ENCODE results near the gene INPP4A.

- no peak for TF ChIP-seq TAF1 (IDR thresholded peaks at IDR 0.05; ENCODE audit: borderline replicate concordance, low read depth, low read length)
- TF ChIP-seq CTCF (IDR thresholded peaks at IDR 0.05), result no peak
- TF ChIP-seq, protein P1, sequence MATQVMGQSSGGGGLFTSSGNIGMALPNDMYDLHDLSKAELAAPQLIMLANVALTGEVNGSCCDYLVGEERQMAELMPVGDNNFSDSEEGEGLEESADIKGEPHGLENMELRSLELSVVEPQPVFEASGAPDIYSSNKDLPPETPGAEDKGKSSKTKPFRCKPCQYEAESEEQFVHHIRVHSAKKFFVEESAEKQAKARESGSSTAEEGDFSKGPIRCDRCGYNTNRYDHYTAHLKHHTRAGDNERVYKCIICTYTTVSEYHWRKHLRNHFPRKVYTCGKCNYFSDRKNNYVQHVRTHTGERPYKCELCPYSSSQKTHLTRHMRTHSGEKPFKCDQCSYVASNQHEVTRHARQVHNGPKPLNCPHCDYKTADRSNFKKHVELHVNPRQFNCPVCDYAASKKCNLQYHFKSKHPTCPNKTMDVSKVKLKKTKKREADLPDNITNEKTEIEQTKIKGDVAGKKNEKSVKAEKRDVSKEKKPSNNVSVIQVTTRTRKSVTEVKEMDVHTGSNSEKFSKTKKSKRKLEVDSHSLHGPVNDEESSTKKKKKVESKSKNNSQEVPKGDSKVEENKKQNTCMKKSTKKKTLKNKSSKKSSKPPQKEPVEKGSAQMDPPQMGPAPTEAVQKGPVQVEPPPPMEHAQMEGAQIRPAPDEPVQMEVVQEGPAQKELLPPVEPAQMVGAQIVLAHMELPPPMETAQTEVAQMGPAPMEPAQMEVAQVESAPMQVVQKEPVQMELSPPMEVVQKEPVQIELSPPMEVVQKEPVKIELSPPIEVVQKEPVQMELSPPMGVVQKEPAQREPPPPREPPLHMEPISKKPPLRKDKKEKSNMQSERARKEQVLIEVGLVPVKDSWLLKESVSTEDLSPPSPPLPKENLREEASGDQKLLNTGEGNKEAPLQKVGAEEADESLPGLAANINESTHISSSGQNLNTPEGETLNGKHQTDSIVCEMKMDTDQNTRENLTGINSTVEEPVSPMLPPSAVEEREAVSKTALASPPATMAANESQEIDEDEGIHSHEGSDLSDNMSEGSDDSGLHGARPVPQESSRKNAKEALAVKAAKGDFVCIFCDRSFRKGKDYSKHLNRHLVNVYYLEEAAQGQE (IDR thresholded peaks at IDR 0.05; ENCODE audit: low read depth, low read length), result no peak
- no peak for TF ChIP-seq ELF1 (IDR thresholded peaks at IDR 0.05)
- TF ChIP-seq EZH2phosphoT487 (IDR thresholded peaks at IDR 0.05; ENCODE audit: borderline replicate concordance, low read depth), result no peak
- TF ChIP-seq USF1 (IDR thresholded peaks at IDR 0.05; ENCODE audit: borderline replicate concordance, low read depth), result no peak
- TF ChIP-seq MAX (IDR thresholded peaks at IDR 0.05; ENCODE audit: low read depth), result no peak
- no peak for TF ChIP-seq USF2 (IDR thresholded peaks at IDR 0.05; ENCODE audit: borderline replicate concordance, low read depth, low read length)
- no peak for TF ChIP-seq RAD21 (IDR thresholded peaks at IDR 0.05; ENCODE audit: low read length)
- no peak for TF ChIP-seq EP300 (IDR thresholded peaks at IDR 0.05; ENCODE audit: borderline replicate concordance in 1 of 2, low read depth in 1 of 2, low read length in 1 of 2)
- no peak for TF ChIP-seq SIN3A (IDR thresholded peaks at IDR 0.05; ENCODE audit: borderline replicate concordance, low read depth, low read length)
- TF ChIP-seq POLR2AphosphoS5 (IDR thresholded peaks at IDR 0.05; ENCODE audit: low read depth, low read length), result no peak
- TF ChIP-seq GATA2 (CRISPR knock-in tag; IDR thresholded peaks at IDR 0.05), result no peak
Observed at GRCh38 chr2:98608962-98609604, 164.4 kb downstream of the INPP4A start.

All from SK-N-SH (cell line).